ENCODE measurements around the gene CACNB4. TPM values are rescaled to one million over a fixed set of nuclear protein-coding genes. Genes with fewer than 3 reads are reported as not detected.

Gene CACNB4
- polyA plus RNA-seq, 1 of the 3 experiments (the other 2 are of a cell fraction) = 0.18 TPM

- H3K27ac ChIP-seq (ENCODE audit: low read depth in 2 of 2, low read length in 1 of 2) = no peak overlapping the region
- no peaks in the 10 kb centered on the region for H3K4me1 ChIP-seq (ENCODE audit: control insufficient read depth in 1 of 2, insufficient read depth in 2 of 2, low read depth in 1 of 2, low read length in 1 of 2)
- ChIA-PET CTCF (interaction anchor here (0.7 kb wide), 1 partner anchor 673 kb away, joined by 3 read pairs; no protein-coding TSS in a partner anchor), POLR2A (no interaction called here)
- H3K4me3 ChIP-seq (ENCODE audit: low read depth in 2 of 2, low read length in 1 of 2) = no peak overlapping the region
- no peak for TF ChIP-seq TAF1 (IDR thresholded peaks at IDR 0.05; ENCODE audit: borderline replicate concordance, low read depth, low read length)
- WGBS (ENCODE audit: low lambda C conversion rate) = 21% methylated on average over 4 of the region's 4 CpGs
- no peaks in the 10 kb centered on the region for H3K36me3 ChIP-seq (replicated peaks in 1 of 2; ENCODE audit: control insufficient read depth in 1 of 2, insufficient read depth in 2 of 2, low read length in 1 of 2)
- no peak overlapping the region for H3K9ac ChIP-seq
- no peak overlapping the region for H2AFZ ChIP-seq (ENCODE audit: low read depth)
- H3K9me2 ChIP-seq = no peaks in the 10 kb centered on the region
- H3K79me2 ChIP-seq (ENCODE audit: insufficient read depth) = no peaks in the 10 kb centered on the region
- no peaks in the 10 kb centered on the region for H3K9me3 ChIP-seq
- H3F3A ChIP-seq (replicated peaks; ENCODE audit: insufficient read depth) = no peaks in the 10 kb centered on the region
- DNase-seq = no peak
- no peaks in the 10 kb centered on the region for H4K20me1 ChIP-seq (ENCODE audit: insufficient read depth)
- no peaks in the 10 kb centered on the region for H3K27me3 ChIP-seq (ENCODE audit: insufficient read depth)
- H3K4me2 ChIP-seq = no peak overlapping the region
Measured at GRCh38 chr2:152075461-152076050, 23.3 kb downstream of the CACNB4 start.

GRCh38 chr2:152072011-152072410 is 26.8 kb downstream of the CACNB4 start:
- Histone ChIP-seq H3K4me2 (no peak overlapping the region), H3K4me3 (ENCODE audit: low read depth in 2 of 2, low read length in 1 of 2) (no peak overlapping the region), H3K4me1 (ENCODE audit: control insufficient read depth in 1 of 2, insufficient read depth in 2 of 2, low read depth in 1 of 2, low read length in 1 of 2) (no peaks in the 10 kb centered on the region), H3K9ac (no peak overlapping the region), H4K20me1 (ENCODE audit: insufficient read depth) (no peaks in the 10 kb centered on the region), H3K9me2 (no peaks in the 10 kb centered on the region), H3K27me3 (ENCODE audit: insufficient read depth) (no peaks in the 10 kb centered on the region), H3K36me3 (replicated peaks in 1 of 2; ENCODE audit: control insufficient read depth in 1 of 2, insufficient read depth in 2 of 2, low read length in 1 of 2) (no peaks in the 10 kb centered on the region), H3K9me3 (no peaks in the 10 kb centered on the region), H3K27ac (ENCODE audit: low read depth in 2 of 2, low read length in 1 of 2) (no peak overlapping the region), H3F3A (replicated peaks; ENCODE audit: insufficient read depth) (no peaks in the 10 kb centered on the region), H3K79me2 (ENCODE audit: insufficient read depth) (no peaks in the 10 kb centered on the region), H2AFZ (ENCODE audit: low read depth) (no peak overlapping the region)
- WGBS (ENCODE audit: low lambda C conversion rate) = 63% methylated on average over 2 of the region's 2 CpGs
- TF ChIP-seq TCF12 (IDR thresholded peaks at IDR 0.05) (peak; percentile 12; the same call in 1 of the 2 replicates), RXRA (IDR thresholded peaks at IDR 0.05; ENCODE audit: borderline replicate concordance, low read depth) (no peak)
- POLR2A ChIA-PET = no interaction called here
- no peak for DNase-seq
- CTCF ChIA-PET = interaction anchor here (0.7 to 0.9 kb wide), 2 partner anchors 10 to 26 kb away, joined by 3 read pairs; no protein-coding TSS in a partner anchor

GRCh38 chr2:152071518-152071917 is 27.3 kb downstream of the CACNB4 start:
- H4K20me1 ChIP-seq (ENCODE audit: insufficient read depth) = no peaks in the 10 kb centered on the region
- WGBS (ENCODE audit: low lambda C conversion rate) = 79% methylated on average over 1 of the region's 1 CpG
- CTCF ChIA-PET = interaction anchor here (0.9 kb wide), 1 partner anchor 11 kb away, joined by 3 read pairs; no protein-coding TSS in a partner anchor
- no peak overlapping the region for H3K27ac ChIP-seq (ENCODE audit: low read depth in 2 of 2, low read length in 1 of 2)
- no peak for DNase-seq
- H3K9me2 ChIP-seq = no peaks in the 10 kb centered on the region
- no peak overlapping the region for H3K9ac ChIP-seq
- no peaks in the 10 kb centered on the region for H3K27me3 ChIP-seq (ENCODE audit: insufficient read depth)
- no peak overlapping the region for H3K4me3 ChIP-seq (ENCODE audit: low read depth in 2 of 2, low read length in 1 of 2)
- no peaks in the 10 kb centered on the region for H3F3A ChIP-seq (replicated peaks; ENCODE audit: insufficient read depth)
- no peaks in the 10 kb centered on the region for H3K4me1 ChIP-seq (ENCODE audit: control insufficient read depth in 1 of 2, insufficient read depth in 2 of 2, low read depth in 1 of 2, low read length in 1 of 2)
- no peaks in the 10 kb centered on the region for H3K79me2 ChIP-seq (ENCODE audit: insufficient read depth)
- TF ChIP-seq RFX5 (IDR thresholded peaks at IDR 0.05; ENCODE audit: low read length) = no peak
- no peak for TF ChIP-seq TEAD4 (IDR thresholded peaks at IDR 0.05; ENCODE audit: borderline replicate concordance, insufficient read depth)
- TF ChIP-seq USF2 (IDR thresholded peaks at IDR 0.05; ENCODE audit: borderline replicate concordance, low read depth, low read length) = no peak
- no peak for TF ChIP-seq NFIC (IDR thresholded peaks at IDR 0.05; ENCODE audit: borderline replicate concordance)
- TF ChIP-seq GABPA (IDR thresholded peaks at IDR 0.05; ENCODE audit: low read depth) = no peak
- TF ChIP-seq EZH2phosphoT487 (IDR thresholded peaks at IDR 0.05; ENCODE audit: borderline replicate concordance, low read depth) = no peak
- no peaks in the 10 kb centered on the region for H3K9me3 ChIP-seq
- no peak overlapping the region for H2AFZ ChIP-seq (ENCODE audit: low read depth)
- H3K36me3 ChIP-seq (replicated peaks in 1 of 2; ENCODE audit: control insufficient read depth in 1 of 2, insufficient read depth in 2 of 2, low read length in 1 of 2) = no peaks in the 10 kb centered on the region
- POLR2A ChIA-PET = no interaction called here
- no peak overlapping the region for H3K4me2 ChIP-seq

All from SK-N-SH (cell line).